Amygdala (tissue), 56 donors: ENCODE measurements around the gene ZNF354C.

Experiments
- DNase-seq, 56 donors: peaks; one replicate each; lab custom pipeline; 2025; lab: John Stamatoyannopoulos, UW

Gene ZNF354C

DNA sequence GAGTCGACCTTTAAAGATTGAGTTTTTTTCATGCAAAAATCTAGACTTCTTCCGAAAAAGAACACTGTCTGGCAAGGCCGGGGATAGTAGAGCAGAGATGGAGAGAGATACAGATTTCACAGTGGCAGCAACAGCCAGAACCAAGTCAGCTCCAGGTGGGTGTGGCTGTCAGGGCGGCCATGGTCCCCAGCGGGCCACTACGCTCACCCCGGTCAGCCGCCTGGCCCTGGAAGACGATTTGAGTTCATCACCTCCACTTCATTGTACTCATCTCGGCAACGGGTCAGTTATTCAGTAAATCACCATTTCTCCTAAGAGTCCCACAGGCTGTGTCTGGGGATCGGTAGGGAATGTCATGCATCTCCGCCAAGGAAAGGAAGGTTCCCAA, 53.0 kb downstream of the ZNF354C start:
- DNase-seq: no peak

GRCh38 chr5:179113945-179114641, 53.9 kb downstream of the ZNF354C start:
- DNase-seq: no peak

GRCh38 chr5:179114756-179115155, 54.6 kb downstream of the ZNF354C start:
- no peak for DNase-seq

GRCh38 chr5:179115307-179115706, 55.1 kb downstream of the ZNF354C start:
- no peak for DNase-seq

DNA sequence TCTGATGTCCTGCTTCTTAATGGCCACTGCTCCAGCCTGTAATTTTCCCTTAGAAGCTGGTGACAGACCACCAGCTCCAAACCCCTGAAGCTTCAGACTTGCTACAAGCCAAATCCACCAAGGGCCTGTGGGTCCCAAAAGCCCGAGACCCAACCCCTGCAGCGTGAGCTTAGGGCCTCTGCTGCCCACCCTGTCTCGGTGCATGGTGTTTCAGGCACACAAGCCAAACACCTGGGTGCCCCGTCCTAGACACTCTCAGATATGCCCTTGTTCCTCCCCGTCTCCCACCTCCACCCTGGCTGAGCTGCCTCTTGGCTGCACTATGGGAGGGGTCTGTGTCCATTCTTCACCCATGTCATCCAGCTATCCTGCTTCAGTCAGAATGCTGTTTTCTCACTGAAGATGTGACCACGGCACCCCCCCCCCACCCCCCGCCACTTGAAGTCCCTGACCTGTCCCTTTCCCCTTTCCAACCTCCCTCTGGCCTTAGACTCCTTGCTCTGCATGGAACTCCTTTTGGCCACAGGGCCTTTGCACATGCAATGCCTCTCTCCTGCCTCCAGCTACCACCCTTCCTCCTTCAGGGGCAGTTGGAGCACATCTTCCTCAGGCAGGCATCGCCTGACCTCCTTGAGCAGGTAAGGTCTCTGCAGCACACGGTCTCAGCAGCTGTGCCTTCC, 55.8 kb downstream of the ZNF354C start:
- DNase-seq: no peak

DNA sequence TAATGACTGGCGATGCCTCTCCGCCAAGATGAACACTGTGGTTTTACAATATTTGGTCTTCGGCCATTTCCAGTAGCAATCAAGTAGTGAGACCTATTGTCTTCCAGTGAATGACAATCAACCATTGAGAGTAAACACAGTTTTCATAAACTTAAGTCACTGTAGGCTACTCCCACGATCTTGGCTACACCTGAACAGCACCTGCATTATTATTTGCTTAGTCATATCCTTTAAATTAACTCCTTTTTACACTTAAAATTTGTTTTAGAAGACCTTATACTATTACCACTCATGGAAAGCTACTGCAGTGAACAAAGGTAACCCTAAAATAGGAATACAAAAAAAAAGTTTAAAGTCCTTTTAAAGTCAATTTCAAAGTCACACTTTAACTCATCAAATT, 58.2 kb downstream of the ZNF354C start:
- DNase-seq: no peak

DNA sequence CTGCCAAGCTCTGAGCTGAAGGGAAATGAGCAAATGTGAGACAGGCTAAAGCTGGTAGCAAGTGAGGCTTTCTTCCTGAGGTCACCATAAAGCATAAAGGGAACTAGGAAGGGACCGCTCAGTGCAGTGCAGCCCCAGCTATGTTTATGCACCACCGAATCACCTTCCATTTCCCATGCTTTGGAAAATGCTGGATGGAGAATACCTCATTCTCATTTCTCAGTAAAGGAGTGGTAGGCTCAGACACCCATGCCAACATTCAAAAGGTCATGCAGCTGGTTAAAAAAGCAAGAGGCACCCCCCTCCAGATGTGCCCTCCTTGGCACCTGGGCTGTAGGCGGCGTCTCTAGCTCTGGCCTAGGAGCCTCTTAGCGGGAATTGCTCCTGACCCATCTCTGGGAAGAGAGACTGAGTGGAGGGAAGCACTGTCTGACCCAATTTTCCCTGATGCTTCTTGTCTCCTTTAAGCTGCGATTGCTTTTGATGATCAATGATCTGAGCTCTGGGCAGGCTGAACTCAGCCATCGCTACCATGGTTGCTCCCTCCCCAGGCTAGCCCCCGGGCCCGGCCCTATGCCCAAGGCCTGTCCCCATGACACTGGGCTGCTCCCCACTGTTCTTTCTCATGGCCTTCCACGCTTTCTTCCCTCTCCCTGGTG, 58.7 kb downstream of the ZNF354C start:
- DNase-seq: no peak

DNA sequence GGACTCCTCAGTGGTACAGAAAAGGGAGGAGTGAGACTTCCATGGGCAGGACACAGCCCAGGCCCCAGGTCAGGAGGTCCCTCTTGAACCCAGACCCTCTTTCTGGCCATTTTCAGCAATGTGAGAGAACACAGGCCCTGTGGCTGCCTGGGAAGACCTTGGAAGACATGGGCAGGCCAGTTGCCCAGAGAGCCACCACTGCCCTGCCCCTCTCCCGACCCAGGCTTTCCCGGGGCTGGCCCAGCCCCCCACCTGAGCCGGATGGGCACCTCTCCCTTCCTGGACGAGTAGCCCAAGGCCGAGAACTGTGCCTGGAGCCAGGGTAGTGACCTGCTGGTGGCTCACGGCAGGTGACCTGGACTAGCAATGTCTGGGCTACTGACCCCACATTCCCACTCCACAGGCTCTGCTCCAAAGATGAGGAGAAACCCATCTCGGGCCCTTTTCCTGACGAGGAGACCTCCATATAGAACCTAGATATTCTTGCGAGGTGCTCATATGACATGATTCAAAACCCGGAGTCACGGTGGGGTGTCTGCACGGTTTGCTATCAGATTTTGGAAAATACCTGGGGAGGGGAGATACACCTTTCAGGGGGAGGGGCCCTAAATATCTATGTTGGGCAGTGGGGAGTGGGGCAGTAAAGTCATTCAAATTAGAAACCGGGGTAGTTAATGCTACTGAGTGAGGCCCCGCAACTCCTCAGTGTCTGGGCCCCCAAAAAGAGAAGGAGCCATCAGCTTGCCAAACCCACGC, 59.4 kb downstream of the ZNF354C start:
- no peak for DNase-seq

DNA sequence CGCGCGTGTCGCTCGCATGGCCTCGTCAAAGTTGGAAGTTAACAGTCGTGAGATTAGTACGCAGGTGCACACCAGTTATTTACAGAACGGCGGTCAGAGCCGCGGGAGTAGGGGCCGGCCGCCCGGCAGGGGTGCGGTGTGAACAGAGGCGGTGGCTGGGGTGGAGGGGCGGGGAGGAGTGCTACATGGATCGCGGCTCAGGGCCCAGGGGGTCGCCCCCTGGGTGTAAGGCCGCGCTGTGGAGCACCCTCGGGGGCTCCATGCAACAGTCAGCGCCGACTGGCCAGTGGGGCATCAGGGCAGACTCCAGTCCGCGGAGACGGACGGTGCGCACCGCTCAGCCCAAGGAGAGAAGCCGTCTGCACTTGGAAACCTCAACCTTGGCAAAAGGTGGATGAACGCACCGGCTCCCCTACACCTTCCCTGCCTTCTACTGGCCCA, 60.3 kb downstream of the ZNF354C start:
- DNase-seq: no peak

- no peak for DNase-seq
Observed at GRCh38 chr5:179120951-179121666, 60.9 kb downstream of the ZNF354C start.

DNA sequence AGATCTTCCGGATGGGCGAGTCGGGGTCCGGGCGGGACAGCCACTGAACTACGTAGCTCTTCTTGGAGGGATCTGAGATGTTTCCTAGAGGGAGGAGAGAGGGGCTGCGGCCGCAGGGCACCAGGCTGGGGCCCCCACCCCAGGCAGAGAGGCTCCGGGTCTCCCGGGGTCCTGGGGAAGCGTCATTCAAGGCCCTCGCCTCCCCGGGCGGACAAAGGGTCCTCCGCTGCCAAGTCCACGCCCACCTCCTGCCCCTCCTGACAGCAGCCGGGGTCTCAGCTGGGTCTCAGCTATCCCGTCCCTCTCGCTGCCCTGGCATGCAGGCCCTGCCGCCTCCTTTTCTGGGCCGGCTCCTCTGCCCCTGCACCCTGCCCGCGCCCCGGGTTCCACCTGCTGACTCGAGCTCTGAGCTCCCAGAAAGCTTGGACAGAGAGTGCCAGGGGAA, 61.5 kb downstream of the ZNF354C start:
- no peak for DNase-seq

- DNase-seq: no peak
Observed at GRCh38 chr5:179122411-179123108, 62.4 kb downstream of the ZNF354C start.

DNA sequence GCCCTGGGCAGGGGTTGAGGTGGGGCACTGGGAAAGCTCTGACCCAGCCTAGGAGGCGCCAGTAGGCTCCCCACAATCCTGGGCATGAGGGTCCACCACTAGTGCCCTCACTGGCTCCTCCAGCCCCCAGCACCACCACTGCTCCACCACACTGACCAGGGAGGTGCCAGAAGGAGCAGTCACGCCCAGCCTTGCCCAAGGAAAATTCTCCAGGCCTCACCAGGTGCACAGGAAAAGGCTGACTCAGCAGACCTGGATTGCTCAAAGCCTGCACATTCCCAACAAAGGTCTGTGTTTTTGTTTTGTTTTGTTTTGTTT, 62.9 kb downstream of the ZNF354C start:
- no peak for DNase-seq

DNA sequence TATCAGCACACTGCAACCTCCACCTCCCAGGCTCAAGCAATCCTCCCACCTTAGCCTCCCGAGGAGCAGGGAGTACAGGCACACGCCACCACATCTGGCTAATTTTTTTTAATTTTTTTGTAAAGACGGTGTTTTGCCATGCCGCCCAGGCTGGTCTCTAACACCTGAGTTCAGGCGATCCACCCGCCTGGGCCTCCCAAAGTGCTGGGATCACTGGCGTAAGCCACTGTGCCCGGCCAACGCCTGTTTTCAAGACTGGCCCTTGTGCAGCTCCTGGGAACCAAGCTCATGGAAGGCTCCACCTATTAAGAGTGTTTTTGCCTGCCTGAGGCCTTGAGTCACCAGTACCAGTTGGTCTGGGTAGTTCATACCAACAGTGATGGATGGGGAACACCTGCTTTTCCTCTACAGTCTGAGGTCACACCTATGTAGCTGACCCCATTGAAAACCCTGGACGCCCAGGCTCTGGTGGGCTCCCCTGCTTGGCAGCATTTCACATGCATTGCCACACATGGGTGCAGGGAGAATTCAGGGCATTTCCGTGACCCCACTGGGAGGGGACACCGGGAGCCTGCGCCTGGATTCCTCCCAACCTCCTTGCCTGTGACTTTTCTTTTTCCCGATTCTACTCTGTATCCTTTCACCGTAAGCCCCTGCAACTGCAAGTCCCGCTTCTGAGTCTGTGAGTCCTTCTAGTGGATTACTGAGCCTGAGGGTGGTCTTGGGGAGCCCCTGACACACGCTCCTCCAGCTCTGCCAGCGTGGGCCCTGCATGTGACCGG, 63.5 kb downstream of the ZNF354C start:
- no peak for DNase-seq

- no peak for DNase-seq
Observed at GRCh38 chr5:179124273-179124852, 64.2 kb downstream of the ZNF354C start.

- DNase-seq: no peak
Observed at GRCh38 chr5:179124853-179125788, 64.9 kb downstream of the ZNF354C start.

DNA sequence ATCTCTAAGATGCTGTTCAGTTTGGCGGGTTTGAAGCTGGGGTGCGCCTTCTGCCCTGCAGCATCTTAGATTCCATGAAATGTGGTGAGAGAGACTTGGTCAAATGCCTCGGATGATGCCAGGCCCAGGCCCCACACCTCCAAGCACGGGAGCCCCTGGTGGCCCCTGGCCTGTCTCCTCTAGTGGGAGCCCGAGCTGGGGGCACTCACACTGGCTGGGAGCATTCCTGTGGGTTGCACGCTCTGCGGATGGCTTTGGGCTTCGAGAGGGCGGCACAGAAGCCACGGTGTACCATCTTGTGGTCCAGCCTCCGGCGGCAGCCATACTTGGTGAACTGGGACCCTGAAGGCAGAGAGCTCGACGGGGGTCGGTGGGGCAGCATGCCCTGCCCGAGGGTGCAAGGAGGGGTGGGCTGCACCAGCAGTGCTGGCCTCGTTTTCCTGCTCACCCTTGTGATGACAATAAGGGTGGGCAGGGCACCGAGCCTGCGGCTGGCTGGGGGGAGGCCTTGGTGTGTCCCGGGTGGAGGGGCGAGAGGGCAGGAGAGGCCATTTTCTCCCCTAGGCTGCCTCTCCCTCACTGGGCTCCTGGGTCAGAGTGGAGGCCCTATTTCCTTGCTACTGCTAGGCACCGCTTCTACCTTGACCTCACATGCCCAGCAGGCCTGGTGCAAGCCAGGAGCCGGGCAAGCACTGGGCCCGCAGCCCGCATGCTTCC, 65.8 kb downstream of the ZNF354C start:
- DNase-seq: no peak
